ENCODE results near the gene SPSB4. TPM values are rescaled to one million over a fixed set of nuclear protein-coding genes. Genes with fewer than 3 reads are reported as not detected.

The SPSB4 gene
- total and polyA plus RNA-seq, 2 donors (not counting 3 experiments of a cell fraction or from before 2014, with no cell fraction given) = 0.06 to 0.22 TPM

DNA sequence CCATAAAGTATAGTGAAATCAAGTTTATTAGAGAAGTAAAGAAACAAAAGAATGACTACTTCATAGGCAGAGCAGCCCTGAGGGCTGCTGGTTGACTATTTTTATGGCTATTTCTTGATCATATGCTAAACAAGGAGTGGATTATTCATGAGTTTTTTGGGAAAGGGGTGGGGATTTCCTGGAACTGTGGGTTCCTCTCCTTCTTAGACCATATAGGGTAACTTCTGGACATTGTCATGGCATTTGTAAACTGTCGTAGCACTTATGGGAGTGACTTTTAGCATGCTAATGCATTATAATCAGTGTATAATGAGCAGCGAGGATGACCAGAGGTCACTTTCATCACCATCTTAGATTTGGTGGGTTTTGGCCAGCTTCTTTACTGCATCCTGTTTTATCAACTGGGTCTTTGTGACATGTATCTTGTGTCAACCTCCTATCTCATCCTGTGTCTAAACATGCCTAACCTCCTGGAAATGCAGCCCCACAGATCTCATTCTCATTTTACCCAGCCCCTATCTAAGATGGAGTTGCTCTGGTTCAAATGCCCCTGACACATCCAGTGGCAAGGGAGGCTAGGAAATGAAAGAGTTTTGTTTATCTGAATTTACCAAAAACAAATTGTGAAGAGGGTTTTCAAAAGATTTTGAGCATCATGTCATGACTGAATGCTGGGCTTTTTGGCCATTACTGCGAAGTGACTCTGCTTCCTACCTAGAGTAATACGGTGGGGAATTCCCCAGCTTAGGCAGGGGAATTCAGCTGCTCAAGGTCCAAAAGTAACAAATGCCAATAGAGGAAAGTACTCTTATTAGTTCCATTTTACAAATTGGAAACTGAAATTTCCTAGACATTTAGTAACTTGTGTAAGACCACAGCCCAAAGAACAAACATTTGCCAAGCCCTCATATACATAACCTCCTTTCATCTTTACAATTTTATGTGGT lies 6.2 kb upstream of the SPSB4 start:
- ChIA-PET CTCF (no interaction called here), POLR2A (no interaction called here)
- H3K36me3 ChIP-seq (ENCODE audit: control insufficient read depth in 2 of 2, extremely low read depth in 1 of 2, insufficient read depth in 2 of 2, low read length in 2 of 2) = no peaks in the 10 kb centered on the region
- no peaks in the 10 kb centered on the region for H3K9me1 ChIP-seq (replicated peaks; ENCODE audit: control insufficient read depth, extremely low read depth, insufficient read depth, low read length)
- no peak overlapping the region for H3K4me2 ChIP-seq (ENCODE audit: insufficient read depth, low read length)
- dilution Hi-C loops (cut with MboI; ENCODE audit: extremely low pct_ligation_motif_present, low sequenced_read_pairs) = no loop called here
- no peaks in the 10 kb centered on the region for H3K9me3 ChIP-seq (replicated peaks; ENCODE audit: control insufficient read depth, insufficient read depth, low read length)
- no peaks in the 10 kb centered on the region for H3K4me1 ChIP-seq (ENCODE audit: control insufficient read depth, extremely low read depth, insufficient read depth, low read length)
- H3K9ac ChIP-seq (replicated peaks; ENCODE audit: extremely low read depth, insufficient read depth, low read length) = no peak overlapping the region
- DNase-seq (ENCODE audit: low read depth, low spot score) = no peak
- FAIRE-seq = no peak
- H2AFZ ChIP-seq (ENCODE audit: low read depth, low read length) = no peak overlapping the region
- TF ChIP-seq GATA2 (IDR thresholded peaks at IDR 0.05; ENCODE audit: insufficient read depth, insufficient read length, low read depth, low read length) = no peak
- TF ChIP-seq MYC (IDR thresholded peaks at IDR 0.05; ENCODE audit: low read depth, low read length) = no peak
- no peak for TF ChIP-seq JUN (IDR thresholded peaks at IDR 0.05; ENCODE audit: borderline replicate concordance, insufficient read depth, insufficient read length, low read depth)
- TF ChIP-seq, protein P1, sequence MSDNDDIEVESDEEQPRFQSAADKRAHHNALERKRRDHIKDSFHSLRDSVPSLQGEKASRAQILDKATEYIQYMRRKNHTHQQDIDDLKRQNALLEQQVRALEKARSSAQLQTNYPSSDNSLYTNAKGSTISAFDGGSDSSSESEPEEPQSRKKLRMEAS (IDR thresholded peaks at IDR 0.05; ENCODE audit: insufficient read depth, insufficient read length) = no peak
- TF ChIP-seq EZH2 (IDR thresholded peaks at IDR 0.05; ENCODE audit: borderline replicate concordance, low read depth, low read length, severe bottlenecking) = no peak
- TF ChIP-seq FOS (IDR thresholded peaks at IDR 0.05; ENCODE audit: borderline replicate concordance, insufficient read depth, low read length) = no peak
- no peak for TF ChIP-seq POLR2A (IDR thresholded peaks at IDR 0.05; ENCODE audit: low read depth, low read length)
- no peak for TF ChIP-seq POLR2AphosphoS5 (IDR thresholded peaks at IDR 0.05; ENCODE audit: insufficient read depth, low read depth, low read length)
- TF ChIP-seq, protein P2, sequence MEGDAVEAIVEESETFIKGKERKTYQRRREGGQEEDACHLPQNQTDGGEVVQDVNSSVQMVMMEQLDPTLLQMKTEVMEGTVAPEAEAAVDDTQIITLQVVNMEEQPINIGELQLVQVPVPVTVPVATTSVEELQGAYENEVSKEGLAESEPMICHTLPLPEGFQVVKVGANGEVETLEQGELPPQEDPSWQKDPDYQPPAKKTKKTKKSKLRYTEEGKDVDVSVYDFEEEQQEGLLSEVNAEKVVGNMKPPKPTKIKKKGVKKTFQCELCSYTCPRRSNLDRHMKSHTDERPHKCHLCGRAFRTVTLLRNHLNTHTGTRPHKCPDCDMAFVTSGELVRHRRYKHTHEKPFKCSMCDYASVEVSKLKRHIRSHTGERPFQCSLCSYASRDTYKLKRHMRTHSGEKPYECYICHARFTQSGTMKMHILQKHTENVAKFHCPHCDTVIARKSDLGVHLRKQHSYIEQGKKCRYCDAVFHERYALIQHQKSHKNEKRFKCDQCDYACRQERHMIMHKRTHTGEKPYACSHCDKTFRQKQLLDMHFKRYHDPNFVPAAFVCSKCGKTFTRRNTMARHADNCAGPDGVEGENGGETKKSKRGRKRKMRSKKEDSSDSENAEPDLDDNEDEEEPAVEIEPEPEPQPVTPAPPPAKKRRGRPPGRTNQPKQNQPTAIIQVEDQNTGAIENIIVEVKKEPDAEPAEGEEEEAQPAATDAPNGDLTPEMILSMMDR (IDR thresholded peaks at IDR 0.05; ENCODE audit: extremely low read depth in 1 of 2, insufficient read depth in 1 of 2, low read depth in 1 of 2, low read length in 2 of 2) = no peak
- H3K27ac ChIP-seq (ENCODE audit: insufficient read depth, low read depth, low read length) = no peak overlapping the region
- peaks cover 3 to 5% of the 10 kb centered on the region in 2 experiments for H3K27me3 ChIP-seq (ENCODE audit: control insufficient read depth in 2 of 2, insufficient read depth in 2 of 2, low read length in 2 of 2)
- intact Hi-C loops (cut with micrococcal nuclease) = no loop called here
- no peaks in the 10 kb centered on the region for H4K20me1 ChIP-seq (replicated peaks; ENCODE audit: control insufficient read depth, extremely low read depth, insufficient read depth, low read length)
- no peak overlapping the region for H3K4me3 ChIP-seq (replicated peaks in 1 of 3; ENCODE audit: insufficient read depth in 1 of 3, low read depth in 1 of 3, low read length in 3 of 3)
- no peaks in the 10 kb centered on the region for H3K79me2 ChIP-seq (ENCODE audit: control insufficient read depth, insufficient read depth, low read length)
- no TSS peak for BruUV-seq (replicated peaks)
